NCI-H2081 (cell line): Measurements from ENCODE around the gene PBX1.
A peak's percentile ranks its signal among the peaks of the same experiment; 100 is the strongest.

Experiments
- DNase-seq, 2 experiments: peaks; one replicate each; lab custom pipeline; 2025; lab: John Stamatoyannopoulos, UW

The PBX1 gene

GRCh38 chr1:164777518-164777917, 218.5 kb downstream of the PBX1 start:
- peak in 1 of 2 experiments; percentile 8 for DNase-seq

GRCh38 chr1:164779376-164779775, 220.4 kb downstream of the PBX1 start:
- no peak for DNase-seq

- DNase-seq: no peak
These were observed 221.3 kb downstream of the PBX1 start for GRCh38 chr1:164780111-164780812.

- no peak for DNase-seq
These were observed 221.9 kb downstream of the PBX1 start for GRCh38 chr1:164780863-164781262.

GRCh38 chr1:164781972-164782371, 223.0 kb downstream of the PBX1 start:
- DNase-seq: no peak

- no peak for DNase-seq
These were observed 225.0 kb downstream of the PBX1 start for GRCh38 chr1:164783778-164784555.

GRCh38 chr1:164784960-164785359, 226.0 kb downstream of the PBX1 start:
- DNase-seq: no peak

- DNase-seq: peak in 1 of 2 experiments; percentile 19
These were observed 227.0 kb downstream of the PBX1 start for GRCh38 chr1:164785841-164786534.

- peak; percentile 87 to 91 for DNase-seq
These were observed 228.2 kb downstream of the PBX1 start for GRCh38 chr1:164786980-164787833.

- DNase-seq: peak; percentile 40 to 73
These were observed 228.8 kb downstream of the PBX1 start for GRCh38 chr1:164787834-164788231.

GRCh38 chr1:164790081-164790480, 231.1 kb downstream of the PBX1 start:
- DNase-seq: no peak

GRCh38 chr1:164792410-164793004, 233.5 kb downstream of the PBX1 start:
- no peak for DNase-seq

- no peak for DNase-seq
These were observed 235.4 kb downstream of the PBX1 start for GRCh38 chr1:164794356-164794755.

- no peak for DNase-seq
These were observed 237.9 kb downstream of the PBX1 start for GRCh38 chr1:164796916-164797315.

GRCh38 chr1:164801246-164801731, 242.3 kb downstream of the PBX1 start:
- no peak for DNase-seq

- no peak for DNase-seq
These were observed 243.0 kb downstream of the PBX1 start for GRCh38 chr1:164801791-164802502.

- no peak for DNase-seq
These were observed 243.7 kb downstream of the PBX1 start for GRCh38 chr1:164802529-164803282.

- no peak for DNase-seq
These were observed 244.4 kb downstream of the PBX1 start for GRCh38 chr1:164803366-164803765.

- DNase-seq: no peak
These were observed 245.4 kb downstream of the PBX1 start for GRCh38 chr1:164804366-164804765.

- DNase-seq: no peak
These were observed 246.4 kb downstream of the PBX1 start for GRCh38 chr1:164805399-164805798.
